HepG2 (cell line): ENCODE measurements around the gene SEMA3F. TPM values are rescaled to one million over a fixed set of nuclear protein-coding genes. Genes with fewer than 3 reads are reported as not detected.
A peak's percentile ranks its signal among the peaks of the same experiment; 100 is the strongest.

ENCODE experiments used
- ELF1 ChIP-seq: sonication (generic); formaldehyde crosslinking; IDR thresholded peaks from 2 replicates; pipeline ENCODE4 v1.4.0; 2020; ENCODE audit warnings: missing genetic modification reagents
- FOXA3 ChIP-seq: IDR thresholded peaks from 2 replicates; pipeline ENCODE4 v1.6.1; 2016; ENCODE audit warnings: missing genetic modification reagents, missing compliant biosample characterization
- FOXP1 ChIP-seq, 2 experiments: fragments of 450-650 bp in 1 of 2; IDR thresholded peaks; 2 replicates each; pipeline ENCODE4 v1.6.1; 2017 to 2018; ENCODE audit warnings: antibody characterized with exemption in 1 of 2
- GFI1 ChIP-seq: sonication (generic); formaldehyde crosslinking; IDR thresholded peaks from 2 replicates; pipeline ENCODE4 v1.5.0; 2020; ENCODE audit warnings: missing genetic modification reagents, mild to moderate bottlenecking, borderline replicate concordance
- GTF2F1 ChIP-seq: fragments of 150-350 bp; IDR thresholded peaks from 2 replicates; pipeline ENCODE4 v1.6.1; 2014; ENCODE audit warnings: low read length
- KDM2A ChIP-seq: sonication (generic); formaldehyde crosslinking; IDR thresholded peaks from 2 replicates; pipeline ENCODE4 v1.4.0; 2020; ENCODE audit warnings: low read depth, missing genetic modification reagents, borderline replicate concordance
- KDM5B ChIP-seq: sonication (generic); formaldehyde crosslinking; IDR thresholded peaks from 2 replicates; pipeline ENCODE4 v1.4.0; 2020; ENCODE audit warnings: missing genetic modification reagents, mild to moderate bottlenecking, borderline replicate concordance
- PHF21A ChIP-seq: sonication (generic); formaldehyde crosslinking; IDR thresholded peaks from 2 replicates; pipeline ENCODE4 v1.5.0; 2020; ENCODE audit warnings: mild to moderate bottlenecking, missing genetic modification reagents
- SP1 ChIP-seq, 2 experiments: fragments of 450-650 bp in 1 of 2; sonication (generic) in 1 of 2; formaldehyde crosslinking in 1 of 2; IDR thresholded peaks; 2 replicates each; pipeline versions ENCODE4 v1.4.0 to v1.6.1; 2016 to 2020; ENCODE audit warnings: missing genetic modification reagents in 1 of 2
- SP5 ChIP-seq: IDR thresholded peaks from 2 replicates; pipeline ENCODE4 v1.6.1; 2016; ENCODE audit warnings: low read depth, borderline replicate concordance
- ZBTB8A ChIP-seq: sonication (generic); formaldehyde crosslinking; IDR thresholded peaks from 2 replicates; pipeline ENCODE4 v1.4.0; 2020; ENCODE audit warnings: mild to moderate bottlenecking, low read depth, missing genetic modification reagents, borderline replicate concordance
- ZKSCAN5 ChIP-seq: sonication (generic); formaldehyde crosslinking; IDR thresholded peaks from 2 replicates; pipeline ENCODE4 v1.5.1; 2020; ENCODE audit warnings: mild to moderate bottlenecking, missing genetic modification reagents
- ZNF225 ChIP-seq: sonication (generic); formaldehyde crosslinking; IDR thresholded peaks from 2 replicates; pipeline ENCODE4 v1.4.0; 2020; ENCODE audit warnings: mild to moderate bottlenecking, missing genetic modification reagents
- polyA plus RNA-seq, 8 experiments: library from polyadenylated mRNA; depleted of rRNA in 3 of 8; stranded (reverse) in 7 of 8; unstranded in 1 of 8; fragments of >200 nt; fragmentation: Illumina TruSeq in 4 of 8; extraction: Trizol in 4 of 8; gene quantifications; 2 replicates each; pipeline versions ENCODE4 v1.2.1 to v1.2.3, GENCODE V29; 2011 to 2016; ENCODE audit warnings: low read depth in 4 of 8, missing spikeins in 1 of 8, mixed read lengths in 1 of 8; ENCODE audit not compliant: insufficient read depth in 1 of 8
- total RNA-seq, 5 experiments: library from RNA; depleted of rRNA; stranded (reverse); fragments of >200 nt; fragmentation: Illumina TruSeq; extraction: Trizol; gene quantifications; 2 replicates each; pipeline ENCODE4 v1.2.3, GENCODE V29; 2016; ENCODE audit warnings: low read depth in 1 of 5
- TF ChIP-seq, protein P1 (sequence below): sonication (generic); formaldehyde crosslinking; IDR thresholded peaks from 2 replicates; pipeline ENCODE4 v1.8.1; 2023; ENCODE audit warnings: mild to moderate bottlenecking, moderate library complexity, missing genetic modification reagents
- TF ChIP-seq, protein P2 (sequence below): sonication (generic); formaldehyde crosslinking; IDR thresholded peaks from 2 replicates; pipeline ENCODE4 v1.4.0; 2020; ENCODE audit warnings: mild to moderate bottlenecking, missing genetic modification reagents
- TF ChIP-seq, protein P3 (sequence below): IDR thresholded peaks from 2 replicates; pipeline ENCODE4 v1.6.1; 2016; ENCODE audit warnings: mild to moderate bottlenecking
- TF ChIP-seq, protein P4 (sequence below): sonication (generic); formaldehyde crosslinking; IDR thresholded peaks from 2 replicates; pipeline ENCODE4 v1.4.0; 2020; ENCODE audit warnings: mild to moderate bottlenecking, missing genetic modification reagents
- TF ChIP-seq, protein P5 (sequence below): sonication (generic); formaldehyde crosslinking; IDR thresholded peaks from 2 replicates; pipeline ENCODE4 v1.4.0; 2020; ENCODE audit warnings: missing genetic modification reagents
- TF ChIP-seq, protein P6 (sequence below), 2 experiments: sonication (generic) in 1 of 2; formaldehyde crosslinking in 1 of 2; IDR thresholded peaks; 2 replicates each; pipeline versions ENCODE4 v1.4.0 to v1.6.1; 2018 to 2020; ENCODE audit warnings: missing genetic modification reagents in 2 of 2, borderline replicate concordance in 1 of 2, low read depth in 1 of 2, mild to moderate bottlenecking in 1 of 2, missing biosample characterization in 1 of 2

Gene SEMA3F
- total and polyA plus RNA-seq, 2 of the 13 experiments (the other 11 are each of a cell fraction or from before 2014, with no cell fraction given): 7.6 to 17.2 TPM

DNA sequence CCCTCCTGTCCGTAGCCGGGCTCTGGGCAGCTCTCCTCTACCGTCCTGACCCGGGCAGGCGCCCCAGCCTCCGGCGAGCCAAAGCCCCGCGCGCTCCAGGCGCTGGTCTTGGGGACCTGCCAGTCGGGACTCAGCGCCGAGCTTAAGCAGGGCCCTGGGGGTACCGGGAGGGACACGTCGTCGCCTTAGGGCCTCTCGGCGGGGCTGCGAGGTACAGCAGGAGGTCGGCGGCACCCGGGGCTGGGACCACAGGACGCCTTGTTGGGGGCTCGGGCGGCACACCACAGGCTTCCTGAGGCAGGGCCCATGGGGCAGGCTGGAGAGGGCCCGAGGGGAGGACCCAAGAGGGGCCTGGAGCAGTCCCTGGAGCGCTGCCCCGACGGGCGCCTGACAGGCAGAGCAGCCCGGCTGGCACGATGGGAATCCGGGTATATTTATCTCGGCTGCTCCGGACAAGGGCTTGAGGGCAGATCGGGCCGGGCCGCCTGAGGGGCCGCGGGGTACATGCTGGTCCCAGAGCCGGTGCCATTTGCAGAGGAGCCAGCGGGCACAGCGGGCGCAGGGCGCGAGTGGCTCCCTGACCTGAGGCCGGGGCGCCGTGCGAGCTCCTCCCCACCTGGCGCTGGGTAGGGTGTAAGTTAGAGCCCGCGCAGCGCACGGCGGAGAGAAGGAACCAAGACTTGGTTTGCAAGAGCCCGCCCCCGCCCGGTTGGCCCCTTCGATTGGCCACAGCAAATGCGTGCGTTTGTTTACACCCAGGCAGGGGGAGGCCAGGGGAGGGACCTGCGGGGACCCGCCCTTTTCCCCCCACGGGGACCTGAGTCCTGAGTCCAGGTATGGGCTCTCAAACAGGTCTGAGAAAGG lies 50.5 kb downstream of the SEMA3F start (continued):
- TF ChIP-seq, protein P1, sequence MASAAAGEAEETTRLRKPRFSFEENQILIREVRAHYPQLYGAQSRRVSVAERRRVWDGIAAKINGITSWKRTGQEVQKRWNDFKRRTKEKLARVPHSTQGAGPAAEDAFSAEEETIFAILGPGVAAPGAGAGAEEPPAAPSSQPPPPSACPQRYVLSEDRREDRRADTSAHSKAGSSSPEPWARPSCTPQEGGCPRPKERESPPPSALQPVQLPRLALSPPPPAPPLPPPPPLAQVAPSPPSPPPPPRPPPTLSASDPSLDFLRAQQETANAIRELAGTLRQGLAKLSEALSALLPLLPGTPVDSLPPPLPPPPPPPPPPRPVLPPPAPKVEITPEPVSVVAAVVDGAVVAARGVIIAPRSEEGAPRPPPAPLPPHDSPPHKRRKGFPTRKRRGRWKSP (CRISPR knock-in tag): no peak; the same call in 1 of the 2 replicates
- TF ChIP-seq KDM2A (CRISPR knock-in tag) (0 out of 2 replicates have a peak, but pooled peaks have one; percentile 23), SP5 (CRISPR knock-in tag) (peak; percentile 70), ZKSCAN5 (CRISPR knock-in tag) (no peak), ZNF225 (peak; percentile 30), GFI1 (CRISPR knock-in tag) (0 out of 2 replicates have a peak, but pooled peaks have one; percentile 20), SP1 (IDR thresholded peaks at IDR 0.05) (no peak), SP1 (CRISPR knock-in tag; IDR thresholded peaks at IDR 0.05) (peak; percentile 62; the same call in 1 of the 2 replicates), ELF1 (CRISPR knock-in tag) (peak; percentile 16; the same call in 1 of the 2 replicates), GTF2F1 (no peak), PHF21A (0 out of 2 replicates have a peak, but pooled peaks have one; percentile 14), ZBTB8A (0 out of 2 replicates have a peak, but pooled peaks have one; percentile 39), KDM5B (CRISPR knock-in tag) (peak; percentile 87), FOXA3 (CRISPR knock-in tag) (peak; percentile 87), FOXP1 (IDR thresholded peaks at IDR 0.05) (no peak), FOXP1 (CRISPR knock-in tag; IDR thresholded peaks at IDR 0.05) (peak; percentile 56; the same call in 1 of the 2 replicates)
- TF ChIP-seq, protein P2, sequence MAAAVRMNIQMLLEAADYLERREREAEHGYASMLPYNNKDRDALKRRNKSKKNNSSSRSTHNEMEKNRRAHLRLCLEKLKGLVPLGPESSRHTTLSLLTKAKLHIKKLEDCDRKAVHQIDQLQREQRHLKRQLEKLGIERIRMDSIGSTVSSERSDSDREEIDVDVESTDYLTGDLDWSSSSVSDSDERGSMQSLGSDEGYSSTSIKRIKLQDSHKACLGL (CRISPR knock-in tag): peak; percentile 60
- TF ChIP-seq, protein P3, sequence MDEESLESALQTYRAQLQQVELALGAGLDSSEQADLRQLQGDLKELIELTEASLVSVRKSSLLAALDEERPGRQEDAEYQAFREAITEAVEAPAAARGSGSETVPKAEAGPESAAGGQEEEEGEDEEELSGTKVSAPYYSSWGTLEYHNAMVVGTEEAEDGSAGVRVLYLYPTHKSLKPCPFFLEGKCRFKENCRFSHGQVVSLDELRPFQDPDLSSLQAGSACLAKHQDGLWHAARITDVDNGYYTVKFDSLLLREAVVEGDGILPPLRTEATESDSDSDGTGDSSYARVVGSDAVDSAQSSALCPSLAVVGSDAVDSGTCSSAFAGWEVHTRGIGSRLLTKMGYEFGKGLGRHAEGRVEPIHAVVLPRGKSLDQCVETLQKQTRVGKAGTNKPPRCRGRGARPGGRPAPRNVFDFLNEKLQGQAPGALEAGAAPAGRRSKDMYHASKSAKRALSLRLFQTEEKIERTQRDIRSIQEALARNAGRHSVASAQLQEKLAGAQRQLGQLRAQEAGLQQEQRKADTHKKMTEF (CRISPR knock-in tag): 0 out of 2 replicates have a peak, but pooled peaks have one; percentile 37
- TF ChIP-seq, protein P4, sequence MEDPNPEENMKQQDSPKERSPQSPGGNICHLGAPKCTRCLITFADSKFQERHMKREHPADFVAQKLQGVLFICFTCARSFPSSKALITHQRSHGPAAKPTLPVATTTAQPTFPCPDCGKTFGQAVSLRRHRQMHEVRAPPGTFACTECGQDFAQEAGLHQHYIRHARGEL (CRISPR knock-in tag): 0 out of 2 replicates have a peak, but pooled peaks have one; percentile 43
- TF ChIP-seq, protein P5, sequence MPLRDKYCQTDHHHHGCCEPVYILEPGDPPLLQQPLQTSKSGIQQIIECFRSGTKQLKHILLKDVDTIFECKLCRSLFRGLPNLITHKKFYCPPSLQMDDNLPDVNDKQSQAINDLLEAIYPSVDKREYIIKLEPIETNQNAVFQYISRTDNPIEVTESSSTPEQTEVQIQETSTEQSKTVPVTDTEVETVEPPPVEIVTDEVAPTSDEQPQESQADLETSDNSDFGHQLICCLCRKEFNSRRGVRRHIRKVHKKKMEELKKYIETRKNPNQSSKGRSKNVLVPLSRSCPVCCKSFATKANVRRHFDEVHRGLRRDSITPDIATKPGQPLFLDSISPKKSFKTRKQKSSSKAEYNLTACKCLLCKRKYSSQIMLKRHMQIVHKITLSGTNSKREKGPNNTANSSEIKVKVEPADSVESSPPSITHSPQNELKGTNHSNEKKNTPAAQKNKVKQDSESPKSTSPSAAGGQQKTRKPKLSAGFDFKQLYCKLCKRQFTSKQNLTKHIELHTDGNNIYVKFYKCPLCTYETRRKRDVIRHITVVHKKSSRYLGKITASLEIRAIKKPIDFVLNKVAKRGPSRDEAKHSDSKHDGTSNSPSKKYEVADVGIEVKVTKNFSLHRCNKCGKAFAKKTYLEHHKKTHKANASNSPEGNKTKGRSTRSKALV: peak; percentile 55; the same call in 1 of the 2 replicates
- TF ChIP-seq, protein P6, sequence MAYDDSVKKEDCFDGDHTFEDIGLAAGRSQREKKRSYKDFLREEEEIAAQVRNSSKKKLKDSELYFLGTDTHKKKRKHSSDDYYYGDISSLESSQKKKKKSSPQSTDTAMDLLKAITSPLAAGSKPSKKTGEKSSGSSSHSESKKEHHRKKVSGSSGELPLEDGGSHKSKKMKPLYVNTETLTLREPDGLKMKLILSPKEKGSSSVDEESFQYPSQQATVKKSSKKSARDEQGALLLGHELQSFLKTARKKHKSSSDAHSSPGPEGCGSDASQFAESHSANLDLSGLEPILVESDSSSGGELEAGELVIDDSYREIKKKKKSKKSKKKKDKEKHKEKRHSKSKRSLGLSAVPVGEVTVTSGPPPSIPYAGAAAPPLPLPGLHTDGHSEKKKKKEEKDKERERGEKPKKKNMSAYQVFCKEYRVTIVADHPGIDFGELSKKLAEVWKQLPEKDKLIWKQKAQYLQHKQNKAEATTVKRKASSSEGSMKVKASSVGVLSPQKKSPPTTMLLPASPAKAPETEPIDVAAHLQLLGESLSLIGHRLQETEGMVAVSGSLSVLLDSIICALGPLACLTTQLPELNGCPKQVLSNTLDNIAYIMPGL (CRISPR knock-in tag; IDR thresholded peaks at IDR 0.05; ENCODE audit: borderline replicate concordance in 1 of 2, low read depth in 1 of 2): peak in 1 of 2 experiments; percentile 60; a peak in 1 of 4 replicates
